IPS DF 6.9 (cell line): ENCODE results near the gene SYNCRIP.
"Not testable (repeated sequence)": the region's sequence is repeated elsewhere in the genome, so short reads cannot be mapped to it uniquely, and the experiment has no call there.

Experiments
- DNase-seq: peaks from one replicate; pipeline ENCODE4 v3.0.0-alpha.2; 2013; ENCODE audit warnings: low read depth, low spot score
- H3K27ac ChIP-seq: one replicate; pipeline ENCODE4 v1.5.1; 2013; ENCODE audit warnings: low read length, control low read depth
- H3K27me3 ChIP-seq: 2 replicates; pipeline ENCODE4 v1.6.1; 2013; ENCODE audit warnings: mild to moderate bottlenecking, low read length; ENCODE audit not compliant: control insufficient read depth, insufficient read depth
- H3K36me3 ChIP-seq: 2 replicates; pipeline ENCODE4 v1.6.1; 2013; ENCODE audit warnings: low read length; ENCODE audit not compliant: control insufficient read depth, insufficient read depth
- H3K4me1 ChIP-seq: 2 replicates; pipeline ENCODE4 v1.6.1; 2013; ENCODE audit warnings: low read length; ENCODE audit not compliant: control insufficient read depth, insufficient read depth
- H3K4me3 ChIP-seq: 2 replicates; pipeline ENCODE4 v1.5.1; 2013; ENCODE audit warnings: mild to moderate bottlenecking, low read length
- H3K9me3 ChIP-seq: 2 replicates; pipeline ENCODE4 v1.6.1; 2013; ENCODE audit warnings: low read length, inconsistent platforms; ENCODE audit not compliant: control insufficient read depth, insufficient read depth
- WGBS: extraction: QIAGEN DNeasy Blood & Tissue Kit; methylation state at CpG from one replicate; pipeline ENCODE4 v1.1.7; 2013; ENCODE audit warnings: mixed read lengths, missing lambda C conversion rate; ENCODE audit not compliant: insufficient read length, insufficient coverage; 5-methylcytosine and 5-hydroxymethylcytosine counted together

SYNCRIP gene

GRCh38 chr6:85632164-85632942, 10.3 kb downstream of the SYNCRIP start:
- H3K9me3 ChIP-seq = no peaks in the 10 kb centered on the region
- no peak overlapping the region for H3K27ac ChIP-seq
- no peaks in the 10 kb centered on the region for H3K27me3 ChIP-seq
- DNase-seq = no peak
- H3K4me3 ChIP-seq = no peak overlapping the region
- peaks cover 24% of the 10 kb centered on the region for H3K36me3 ChIP-seq
- WGBS = no CpG with 5 or more reads among the region's 6 CpGs
- no peaks in the 10 kb centered on the region; the same call in 1 of the 2 replicates for H3K4me1 ChIP-seq

- no CpG with 5 or more reads among the region's 5 CpGs for WGBS
- not testable (repeated sequence) for DNase-seq, H3K27ac ChIP-seq, H3K27me3 ChIP-seq, H3K4me3 ChIP-seq, H3K9me3 ChIP-seq, H3K4me1 ChIP-seq
- peaks cover 24% of the 10 kb centered on the region for H3K36me3 ChIP-seq
Observed at GRCh38 chr6:85631117-85631516, 11.6 kb downstream of the SYNCRIP start.

GRCh38 chr6:85628353-85628752, 14.3 kb downstream of the SYNCRIP start:
- WGBS = no CpG with 5 or more reads among the region's 1 CpG
- Histone ChIP-seq H3K4me3 (no peak overlapping the region), H3K9me3 (no peaks in the 10 kb centered on the region), H3K36me3 (peaks cover 16% of the 10 kb centered on the region; the same call in 1 of the 2 replicates), H3K4me1 (no peaks in the 10 kb centered on the region), H3K27me3 (no peaks in the 10 kb centered on the region), H3K27ac (no peak overlapping the region)
- DNase-seq = no peak

- whole genome bisulfite sequencing = no CpG with 5 or more reads among the region's 2 CpGs
- Histone ChIP-seq H3K27me3 (no peaks in the 10 kb centered on the region), H3K4me1 (no peaks in the 10 kb centered on the region; the same call in 1 of the 2 replicates), H3K36me3 (peaks cover 20% of the 10 kb centered on the region; the same call in 1 of the 2 replicates), H3K27ac (no peak overlapping the region), H3K9me3 (no peaks in the 10 kb centered on the region), H3K4me3 (no peak overlapping the region)
- no peak for DNase-seq
Observed at GRCh38 chr6:85620308-85620707, 22.4 kb downstream of the SYNCRIP start.

GRCh38 chr6:85614780-85615179, 27.9 kb downstream of the SYNCRIP start:
- no peak overlapping the region for H3K4me3 ChIP-seq
- no peak overlapping the region for H3K27ac ChIP-seq
- H3K4me1 ChIP-seq = no peaks in the 10 kb centered on the region; the same call in 1 of the 2 replicates
- DNase-seq = no peak
- no peaks in the 10 kb centered on the region for H3K9me3 ChIP-seq
- H3K36me3 ChIP-seq = peaks cover 10% of the 10 kb centered on the region; the same call in 1 of the 2 replicates
- H3K27me3 ChIP-seq = no peaks in the 10 kb centered on the region
- WGBS = no CpG with 5 or more reads among the region's 17 CpGs

- Histone ChIP-seq H3K36me3 (peaks cover 6% of the 10 kb centered on the region; the same call in 1 of the 2 replicates), H3K4me1 (no peaks in the 10 kb centered on the region; the same call in 1 of the 2 replicates), H3K27me3 (no peaks in the 10 kb centered on the region), H3K9me3 (no peaks in the 10 kb centered on the region), H3K27ac (no peak overlapping the region), H3K4me3 (no peak overlapping the region)
- WGBS = no CpG with 5 or more reads among the region's 4 CpGs
- DNase-seq = no peak
Observed at GRCh38 chr6:85612690-85613474, 29.8 kb downstream of the SYNCRIP start.

- no peak overlapping the region for H3K27ac ChIP-seq
- peaks cover 3% of the 10 kb centered on the region; the same call in 1 of the 2 replicates for H3K36me3 ChIP-seq
- no peaks in the 10 kb centered on the region for H3K9me3 ChIP-seq
- H3K4me3 ChIP-seq = no peak overlapping the region
- no peaks in the 10 kb centered on the region for H3K27me3 ChIP-seq
- no peaks in the 10 kb centered on the region for H3K4me1 ChIP-seq
- no peak for DNase-seq
- no CpG with 5 or more reads among the region's 2 CpGs for WGBS
Observed at GRCh38 chr6:85610182-85610895, 32.3 kb downstream of the SYNCRIP start.

- DNase-seq = no peak
- Histone ChIP-seq H3K27ac (no peak overlapping the region), H3K9me3 (no peaks in the 10 kb centered on the region), H3K36me3 (no peaks in the 10 kb centered on the region), H3K27me3 (no peaks in the 10 kb centered on the region), H3K4me3 (no peak overlapping the region), H3K4me1 (no peaks in the 10 kb centered on the region)
- WGBS = no CpG with 5 or more reads among the region's 4 CpGs
Observed at GRCh38 chr6:85602100-85602499, 40.6 kb downstream of the SYNCRIP start.

GRCh38 chr6:85600713-85601313, 41.9 kb downstream of the SYNCRIP start:
- H3K9me3 ChIP-seq = no peaks in the 10 kb centered on the region
- DNase-seq = no peak
- H3K4me3 ChIP-seq = no peak overlapping the region
- WGBS = 100% methylated on average over 1 of the region's 11 CpGs
- H3K36me3 ChIP-seq = no peaks in the 10 kb centered on the region
- no peaks in the 10 kb centered on the region for H3K4me1 ChIP-seq
- no peak overlapping the region for H3K27ac ChIP-seq
- no peaks in the 10 kb centered on the region for H3K27me3 ChIP-seq
